Naive thymus-derived CD4-positive, alpha-beta T cell (primary cell): Measurements from ENCODE around the gene HEBP2. TPM values are rescaled to one million over a fixed set of nuclear protein-coding genes. Genes with fewer than 3 reads are reported as not detected.
A peak's percentile ranks its signal among the peaks of the same experiment; 100 is the strongest.

ENCODE experiments used
- ATAC-seq: fragments of 150-1000 bp; cut with Tn5 transposase; 2 replicates; pipeline ENCODE4 v1.10.0; 2021; ENCODE audit warnings: mild to moderate bottlenecking, moderate library complexity
- CTCF ChIA-PET: fragments of 350-600 bp; sonication (Branson Sonifier 250); formaldehyde crosslinking; loops from one replicate; lab custom pipeline; 2021; ENCODE audit warnings: antibody characterized with exemption; lab: Charles Lee
- POLR2A ChIA-PET: fragments of 350-600 bp; sonication (Branson Sonifier 250); formaldehyde crosslinking; loops from one replicate; lab custom pipeline; 2021; ENCODE audit warnings: antibody characterized with exemption, inconsistent platforms; lab: Charles Lee
- DNase-seq, 9 donors: peaks; one replicate each; pipeline versions ENCODE4 v3.0.0 to v3.0.0-alpha.2; 2020 to 2022; ENCODE audit warnings: mixed read lengths in 1 of 9
- H3K27ac ChIP-seq: one replicate; pipeline ENCODE4 v1.7.0; 2013; ENCODE audit warnings: mild to moderate bottlenecking, low read depth, low read length, moderate library complexity
- H3K27me3 ChIP-seq, 2 donors: one replicate each; pipeline ENCODE4 v1.7.0; 2013; ENCODE audit warnings: low read length in 2 of 2, mild to moderate bottlenecking in 2 of 2, moderate library complexity in 2 of 2; ENCODE audit not compliant: control insufficient read depth in 2 of 2, insufficient read depth in 2 of 2
- H3K36me3 ChIP-seq, 3 experiments: 1 replicate in 2 of 3; 2 replicates in 1 of 3; pipeline ENCODE4 v1.7.0; 2013; ENCODE audit warnings: low read length in 3 of 3, mild to moderate bottlenecking in 3 of 3, moderate library complexity in 1 of 3; ENCODE audit not compliant: insufficient read depth in 3 of 3, control insufficient read depth in 2 of 3
- H3K4me1 ChIP-seq, 2 donors: one replicate each; pipeline ENCODE4 v1.7.0; 2013; ENCODE audit warnings: low read length in 2 of 2, mild to moderate bottlenecking in 2 of 2, moderate library complexity in 1 of 2; ENCODE audit not compliant: control insufficient read depth in 2 of 2, insufficient read depth in 2 of 2
- H3K4me3 ChIP-seq: 2 replicates; pipeline ENCODE4 v1.7.0; 2013; ENCODE audit warnings: mild to moderate bottlenecking, low read length
- H3K9me3 ChIP-seq, 3 experiments: 1 replicate in 2 of 3; 2 replicates in 1 of 3; pipeline ENCODE4 v1.7.0; 2013; ENCODE audit warnings: low read length in 3 of 3; ENCODE audit not compliant: control insufficient read depth in 2 of 3
- H3K27ac Mint-ChIP-seq, 9 donors: one replicate each; pipeline ENCODE4 v1.8.0; 2020 to 2022; ENCODE audit warnings: mixed read lengths in 9 of 9, mild to moderate bottlenecking in 8 of 9, moderate library complexity in 5 of 9, inconsistent platforms in 2 of 9
- H3K27me3 Mint-ChIP-seq, 5 donors: one replicate each; pipeline ENCODE4 v1.8.0; 2021 to 2022; ENCODE audit warnings: mixed read lengths in 5 of 5, mild to moderate bottlenecking in 1 of 5
- H3K36me3 Mint-ChIP-seq, 5 donors: one replicate each; pipeline ENCODE4 v1.8.0; 2020 to 2022; ENCODE audit warnings: mixed read lengths in 5 of 5, mild to moderate bottlenecking in 3 of 5, inconsistent platforms in 1 of 5
- H3K4me1 Mint-ChIP-seq, 7 donors: one replicate each; pipeline ENCODE4 v1.8.0; 2020 to 2022; ENCODE audit warnings: mixed read lengths in 7 of 7, mild to moderate bottlenecking in 3 of 7, inconsistent platforms in 1 of 7
- H3K4me3 Mint-ChIP-seq, 10 donors: one replicate each; pipeline ENCODE4 v1.8.0; 2020 to 2022; ENCODE audit warnings: mild to moderate bottlenecking in 10 of 10, mixed read lengths in 10 of 10, moderate library complexity in 6 of 10, inconsistent platforms in 2 of 10
- H3K9me3 Mint-ChIP-seq, 11 donors: one replicate each; pipeline ENCODE4 v1.8.0; 2020 to 2022; ENCODE audit warnings: mixed read lengths in 11 of 11, mild to moderate bottlenecking in 4 of 11, inconsistent platforms in 1 of 11, moderate library complexity in 1 of 11
- intact Hi-C, 2 donors: fragments of 100-400 bp; cut with micrococcal nuclease; formaldehyde crosslinking; loops; one replicate each; pipeline ENCODE4 v1.15.1; 2023
- polyA plus RNA-seq, 2 donors: library from polyadenylated mRNA; unstranded; fragments of 300-500 nt; fragmentation: Illumina TruSeq; gene quantifications; one replicate each; pipeline ENCODE4 v1.2.3, GENCODE V29; 2021
- total RNA-seq, 6 experiments: library from RNA in 5 of 6; stranded (reverse) in 5 of 6; gene quantifications; 1 replicate in 5 of 6; 2 replicates in 1 of 6; pipeline ENCODE4 v1.2.3 and lab custom pipeline; 2021 to 2026

The HEBP2 gene
- total and polyA plus RNA-seq, 7 experiments from 2014 or later: 24.9 to 50.7 (median 41.0) TPM

GRCh38 chr6:138382498-138383265, 21.3 kb upstream of the HEBP2 start:
- Histone ChIP-seq H3K36me3 (no peaks in the 10 kb centered on the region), H3K27me3 (no peaks in the 10 kb centered on the region), H3K9me3 (no peaks in the 10 kb centered on the region), H3K4me3 (no peak overlapping the region), H3K27ac (no peak overlapping the region), H3K4me1 (no peaks in the 10 kb centered on the region)
- intact Hi-C loops: no loop called here
- H3K9me3 Mint-ChIP-seq: no peaks in the 10 kb centered on the region
- peaks cover 0 to 10% (median 0%) of the 10 kb centered on the region in 5 donors for H3K27me3 Mint-ChIP-seq
- H3K4me1 Mint-ChIP-seq: no peaks in the 10 kb centered on the region
- no peak overlapping the region for H3K27ac Mint-ChIP-seq
- no peak overlapping the region for H3K4me3 Mint-ChIP-seq
- no peak for ATAC-seq
- H3K36me3 Mint-ChIP-seq: no peaks in the 10 kb centered on the region
- ChIA-PET POLR2A (no interaction called here), CTCF (interaction anchor here (1.5 kb wide), 1 partner anchor 10 kb away, joined by 4 read pairs; no protein-coding TSS in a partner anchor)
- no peak for DNase-seq

GRCh38 chr6:138383776-138384175, 20.2 kb upstream of the HEBP2 start:
- no peaks in the 10 kb centered on the region for H3K36me3 ChIP-seq
- H3K4me3 ChIP-seq: no peak overlapping the region
- H3K4me1 ChIP-seq: no peaks in the 10 kb centered on the region
- Mint-ChIP-seq H3K27me3 (peaks cover 0 to 11% (median 3%) of the 10 kb centered on the region in 5 donors), H3K9me3 (no peaks in the 10 kb centered on the region), H3K36me3 (no peaks in the 10 kb centered on the region), H3K4me1 (no peaks in the 10 kb centered on the region), H3K4me3 (no peak overlapping the region), H3K27ac (no peak overlapping the region)
- no peak for ATAC-seq
- no peak overlapping the region for H3K27ac ChIP-seq
- H3K9me3 ChIP-seq: no peaks in the 10 kb centered on the region
- CTCF ChIA-PET: interaction anchor here (1.5 kb wide), 1 partner anchor 11 kb away, joined by 4 read pairs; no protein-coding TSS in a partner anchor
- H3K27me3 ChIP-seq: no peaks in the 10 kb centered on the region
- intact Hi-C loops: no loop called here
- no peak for DNase-seq
- POLR2A ChIA-PET: no interaction called here

GRCh38 chr6:138386897-138387296, 17.1 kb upstream of the HEBP2 start:
- peaks cover 0 to 32% (median 9%) of the 10 kb centered on the region in 5 donors for H3K27me3 Mint-ChIP-seq
- intact Hi-C loops: no loop called here
- ATAC-seq: no peak
- H3K4me1 ChIP-seq: no peaks in the 10 kb centered on the region
- H3K9me3 Mint-ChIP-seq: no peaks in the 10 kb centered on the region
- H3K27ac ChIP-seq: no peak overlapping the region
- POLR2A ChIA-PET: interaction anchor here (0.7 kb wide), 1 partner anchor 16 kb away, joined by 5 read pairs; no protein-coding TSS in a partner anchor
- H3K27me3 ChIP-seq: no peaks in the 10 kb centered on the region
- H3K27ac Mint-ChIP-seq: no peak overlapping the region
- H3K4me3 Mint-ChIP-seq: no peak overlapping the region
- CTCF ChIA-PET: no interaction called here
- H3K36me3 ChIP-seq: no peaks in the 10 kb centered on the region
- H3K4me3 ChIP-seq: no peak overlapping the region
- DNase-seq: no peak
- H3K9me3 ChIP-seq: no peaks in the 10 kb centered on the region
- H3K4me1 Mint-ChIP-seq: no peaks in the 10 kb centered on the region
- no peaks in the 10 kb centered on the region for H3K36me3 Mint-ChIP-seq

GRCh38 chr6:138387577-138388368, 16.2 kb upstream of the HEBP2 start:
- Histone ChIP-seq H3K27me3 (no peaks in the 10 kb centered on the region), H3K36me3 (no peaks in the 10 kb centered on the region), H3K9me3 (no peaks in the 10 kb centered on the region), H3K27ac (no peak overlapping the region), H3K4me1 (no peaks in the 10 kb centered on the region), H3K4me3 (no peak overlapping the region)
- no peak for ATAC-seq
- intact Hi-C loops: no loop called here
- H3K27ac Mint-ChIP-seq: peak overlapping the region in 1 of 9 donors; percentile 36
- peaks cover 0 to 33% (median 9%) of the 10 kb centered on the region in 5 donors for H3K27me3 Mint-ChIP-seq
- H3K4me1 Mint-ChIP-seq: no peaks in the 10 kb centered on the region
- ChIA-PET CTCF (no interaction called here), POLR2A (interaction anchor here (0.7 kb wide), 2 partner anchors 15 to 32 kb away, joined by 3 to 5 read pairs; no protein-coding TSS in a partner anchor)
- no peaks in the 10 kb centered on the region for H3K9me3 Mint-ChIP-seq
- no peaks in the 10 kb centered on the region for H3K36me3 Mint-ChIP-seq
- no peak overlapping the region for H3K4me3 Mint-ChIP-seq
- no peak for DNase-seq

GRCh38 chr6:138389551-138389950, 14.5 kb upstream of the HEBP2 start:
- Histone ChIP-seq H3K9me3 (no peaks in the 10 kb centered on the region), H3K27me3 (no peaks in the 10 kb centered on the region), H3K4me1 (no peaks in the 10 kb centered on the region), H3K36me3 (no peaks in the 10 kb centered on the region), H3K4me3 (no peak overlapping the region), H3K27ac (no peak overlapping the region)
- intact Hi-C loops: no loop called here
- Mint-ChIP-seq H3K27me3 (peaks cover 0 to 34% (median 9%) of the 10 kb centered on the region in 5 donors), H3K4me1 (peaks cover 0 to 6% (median 0%) of the 10 kb centered on the region in 7 donors), H3K36me3 (no peaks in the 10 kb centered on the region), H3K9me3 (no peaks in the 10 kb centered on the region), H3K4me3 (no peak overlapping the region), H3K27ac (no peak overlapping the region)
- DNase-seq (no peak), ATAC-seq (no peak)
- POLR2A ChIA-PET: no interaction called here
- CTCF ChIA-PET: no interaction called here

- Mint-ChIP-seq H3K27ac (no peak overlapping the region), H3K4me1 (peaks cover 0 to 6% (median 0%) of the 10 kb centered on the region in 7 donors), H3K36me3 (no peaks in the 10 kb centered on the region), H3K27me3 (peaks cover 0 to 23% (median 7%) of the 10 kb centered on the region in 5 donors), H3K4me3 (no peak overlapping the region), H3K9me3 (no peaks in the 10 kb centered on the region)
- POLR2A ChIA-PET: no interaction called here
- no peak for DNase-seq
- no peak for ATAC-seq
- no peaks in the 10 kb centered on the region for H3K27me3 ChIP-seq
- no peaks in the 10 kb centered on the region for H3K36me3 ChIP-seq
- H3K27ac ChIP-seq: no peak overlapping the region
- CTCF ChIA-PET: interaction anchor here (0.6 kb wide), 1 partner anchor 91 kb away, joined by 5 read pairs; no protein-coding TSS in a partner anchor
- intact Hi-C loops: no loop called here
- H3K9me3 ChIP-seq: no peaks in the 10 kb centered on the region
- no peaks in the 10 kb centered on the region for H3K4me1 ChIP-seq
- no peak overlapping the region for H3K4me3 ChIP-seq
Observed at GRCh38 chr6:138393871-138394783, 9.9 kb upstream of the HEBP2 start.
